Activated T-helper 17 cell treated with anti-CD3 and anti-CD28 coated beads, Interleukin-2, amount 50 U/mL, for 72 hours (primary cell): ENCODE data around the gene WDR18. TPM values are rescaled to one million over a fixed set of nuclear protein-coding genes. Genes with fewer than 3 reads are reported as not detected.
A peak's percentile ranks its signal among the peaks of the same experiment; 100 is the strongest.

ENCODE experiments used
- ATAC-seq: fragments of 150-1000 bp; cut with Tn5 transposase; replicated peaks from 2 replicates; pipeline ENCODE4 v1.10.0; 2021; ENCODE audit warnings: mild to moderate bottlenecking, moderate library complexity
- H3K27ac Mint-ChIP-seq: one replicate; pipeline ENCODE4 v1.8.0; 2022; ENCODE audit warnings: mixed read lengths
- H3K27me3 Mint-ChIP-seq: one replicate; pipeline ENCODE4 v1.8.0; 2022; ENCODE audit warnings: mixed read lengths
- H3K36me3 Mint-ChIP-seq: one replicate; pipeline ENCODE4 v1.8.0; 2022; ENCODE audit warnings: low read depth, mild to moderate bottlenecking, mixed read lengths
- H3K4me1 Mint-ChIP-seq: one replicate; pipeline ENCODE4 v1.8.0; 2022; ENCODE audit warnings: mixed read lengths
- H3K4me3 Mint-ChIP-seq: one replicate; pipeline ENCODE4 v1.8.0; 2022; ENCODE audit warnings: mild to moderate bottlenecking, mixed read lengths
- H3K9me3 Mint-ChIP-seq: one replicate; pipeline ENCODE4 v1.8.0; 2022; ENCODE audit warnings: mixed read lengths
- total RNA-seq, 2 donors: library from RNA; stranded (reverse); gene quantifications; one replicate each; pipeline ENCODE4 v1.2.3, GENCODE V29; 2022

Gene WDR18
- total RNA-seq, 2 donors from 2014 or later: 43.2 to 94.2 TPM

DNA sequence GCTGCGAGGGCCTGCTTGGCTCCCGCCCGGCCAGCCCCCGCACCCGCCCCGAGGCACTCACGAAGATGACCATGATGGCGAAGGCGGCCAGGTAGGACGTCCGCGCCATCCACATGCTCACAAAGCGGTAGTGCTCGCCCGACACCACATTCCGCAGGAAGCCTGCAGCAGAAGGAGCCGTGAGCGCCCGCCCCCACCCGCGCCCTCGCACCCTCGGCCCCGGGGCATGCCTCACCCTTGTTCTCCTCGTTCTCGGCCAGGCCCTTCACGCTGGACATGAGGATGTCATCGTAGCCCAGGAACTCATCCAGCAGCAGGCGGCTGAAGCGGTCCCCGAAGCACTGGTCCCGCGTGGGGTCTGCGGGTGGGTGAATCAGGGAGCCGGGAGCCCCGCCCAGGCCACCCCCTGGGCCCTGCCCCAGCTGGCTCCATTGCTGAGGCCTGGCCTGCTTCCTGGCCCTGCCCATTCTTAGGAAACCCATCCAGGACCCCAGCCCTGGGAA, 27.7 kb downstream of the WDR18 start:
- no peaks in the 10 kb centered on the region for H3K27me3 Mint-ChIP-seq
- no peaks in the 10 kb centered on the region for H3K4me1 Mint-ChIP-seq
- H3K36me3 Mint-ChIP-seq: no peaks in the 10 kb centered on the region
- no peak for ATAC-seq
- H3K27ac Mint-ChIP-seq: no peak overlapping the region
- H3K9me3 Mint-ChIP-seq: no peaks in the 10 kb centered on the region
- H3K4me3 Mint-ChIP-seq: no peak overlapping the region

DNA sequence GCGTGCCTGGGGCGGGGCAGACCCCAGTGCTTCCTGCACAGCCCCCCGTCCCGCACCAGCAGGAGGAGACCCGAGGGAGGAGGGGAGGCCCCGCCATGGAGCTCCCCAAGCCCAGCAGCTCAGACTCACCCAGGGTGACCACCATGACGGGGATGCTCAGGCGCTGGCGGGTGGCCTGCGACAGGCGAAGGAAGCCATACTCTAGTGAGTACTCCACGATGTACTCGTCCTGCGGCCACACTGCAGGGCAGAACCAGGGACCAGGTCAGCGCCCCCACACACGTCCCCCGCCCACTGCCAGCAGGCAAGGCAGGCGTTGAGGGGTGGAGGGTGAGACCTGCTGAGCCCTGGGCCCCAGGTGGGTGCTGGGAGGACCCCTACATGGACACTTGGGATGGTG, 28.2 kb downstream of the WDR18 start:
- no peak overlapping the region for H3K4me3 Mint-ChIP-seq
- H3K4me1 Mint-ChIP-seq: no peaks in the 10 kb centered on the region
- H3K27ac Mint-ChIP-seq: no peak overlapping the region
- no peaks in the 10 kb centered on the region for H3K36me3 Mint-ChIP-seq
- H3K9me3 Mint-ChIP-seq: no peaks in the 10 kb centered on the region
- no peak for ATAC-seq
- no peaks in the 10 kb centered on the region for H3K27me3 Mint-ChIP-seq

DNA sequence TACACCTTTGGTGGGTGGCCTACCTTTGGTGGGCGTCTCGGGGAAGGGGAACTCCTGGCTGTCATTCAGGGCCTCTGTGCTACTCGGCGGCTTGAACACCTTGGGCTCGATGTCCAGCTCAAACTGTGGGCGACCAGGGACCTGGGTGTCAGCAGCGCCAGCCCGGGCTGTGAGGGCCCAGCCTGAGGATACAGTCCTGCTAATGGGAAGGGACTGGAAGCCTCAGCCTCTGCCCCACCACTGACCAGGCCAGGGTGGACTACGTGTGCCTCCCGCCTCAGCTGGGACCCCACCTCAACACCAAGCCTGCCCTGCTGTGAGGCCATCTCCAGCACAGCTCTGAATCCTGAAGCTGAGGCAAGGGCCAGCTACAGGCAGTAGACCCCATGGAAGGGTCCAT, 29.1 kb downstream of the WDR18 start:
- H3K4me1 Mint-ChIP-seq: peaks cover 8% of the 10 kb centered on the region
- H3K27ac Mint-ChIP-seq: no peak overlapping the region
- no peak for ATAC-seq

DNA sequence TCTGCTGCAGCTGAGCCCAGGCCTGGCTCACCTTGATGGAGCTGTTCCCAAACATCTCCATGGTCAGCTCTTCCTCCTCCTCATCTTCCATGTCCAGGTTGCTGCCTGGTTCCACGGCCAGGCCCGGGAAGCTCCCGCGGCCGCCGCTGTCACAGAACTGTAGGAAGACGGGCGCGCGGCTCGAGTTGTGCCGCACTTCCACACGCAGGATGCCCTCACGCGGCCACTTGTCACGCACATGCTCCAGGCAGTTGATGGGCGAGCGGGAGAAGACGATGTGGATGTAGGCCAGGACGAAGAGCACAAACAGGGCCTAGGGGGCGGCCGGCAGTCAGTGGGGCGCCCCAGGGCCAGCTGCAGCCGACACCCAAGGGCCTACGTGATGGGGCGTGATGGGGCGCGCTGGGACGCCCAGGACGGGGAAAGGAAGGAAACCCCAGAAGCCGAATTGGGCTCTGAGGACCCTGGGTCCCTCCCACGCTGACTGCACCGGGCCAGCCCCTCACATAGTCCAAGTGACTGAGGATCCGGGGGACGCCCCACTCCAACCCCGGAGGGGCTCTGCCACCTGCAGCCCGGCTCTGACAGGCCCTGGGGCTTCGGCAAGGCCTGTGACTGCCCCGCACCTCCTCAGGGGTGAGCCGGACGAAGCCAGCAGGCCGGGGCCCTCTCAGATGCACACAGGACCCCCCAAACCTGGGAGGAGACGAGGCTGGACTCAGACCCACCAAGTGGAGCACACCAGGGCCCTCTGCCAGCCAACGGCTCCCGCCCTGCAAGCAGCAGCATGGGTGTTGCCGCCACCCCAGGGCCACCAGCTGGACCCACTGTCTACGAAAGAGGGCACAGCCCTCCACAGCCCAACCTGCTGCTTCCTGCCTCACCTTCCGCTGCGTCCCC, 30.3 kb downstream of the WDR18 start:
- no peaks in the 10 kb centered on the region for H3K9me3 Mint-ChIP-seq
- peaks cover 8% of the 10 kb centered on the region for H3K4me1 Mint-ChIP-seq
- ATAC-seq: no peak

More for the DNA sequence above, 29.1 kb downstream of the WDR18 start:
- Mint-ChIP-seq H3K9me3 (no peaks in the 10 kb centered on the region), H3K27me3 (no peaks in the 10 kb centered on the region), H3K36me3 (peaks cover under 1% of the 10 kb centered on the region), H3K4me3 (no peak overlapping the region)

DNA sequence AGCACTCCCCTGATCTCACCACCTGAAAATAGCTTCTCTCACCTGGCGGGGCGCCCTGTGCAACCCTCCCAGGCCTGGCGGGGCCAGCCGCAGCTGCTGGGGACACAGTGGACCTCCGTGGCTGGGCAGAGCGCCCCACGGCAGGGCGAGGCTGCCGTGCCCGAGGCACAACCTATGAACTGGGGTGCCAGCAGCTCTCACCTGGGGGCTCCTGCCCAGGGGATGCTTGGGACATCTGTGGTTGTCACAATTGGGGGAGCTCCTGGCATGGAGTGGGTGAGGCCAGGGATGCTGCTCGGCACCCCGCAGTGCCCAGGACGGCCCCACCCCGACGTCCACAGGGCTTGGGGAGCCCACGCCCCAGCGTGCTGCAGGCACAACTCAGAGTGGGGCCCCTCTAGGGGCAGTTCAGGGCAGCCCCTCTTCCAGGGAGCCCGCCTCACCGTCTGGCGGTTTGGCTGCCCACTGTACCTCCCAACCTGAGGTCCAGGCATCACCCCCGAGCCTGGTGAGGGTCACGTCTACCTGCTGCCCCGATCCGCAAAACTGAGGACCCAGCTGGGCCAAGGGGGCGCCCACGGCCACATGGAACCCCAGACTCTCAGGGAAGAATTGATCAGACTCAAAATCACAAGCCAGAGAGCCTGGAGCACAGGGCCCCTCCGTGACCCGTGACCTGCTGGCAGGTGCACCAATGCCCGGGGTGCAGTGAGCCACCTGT, 31.1 kb downstream of the WDR18 start:
- no peaks in the 10 kb centered on the region for H3K27me3 Mint-ChIP-seq
- peak overlapping the region; percentile 91 for H3K4me3 Mint-ChIP-seq
- H3K4me1 Mint-ChIP-seq: peaks cover 8% of the 10 kb centered on the region
- peaks cover 17% of the 10 kb centered on the region for H3K36me3 Mint-ChIP-seq
- no peak overlapping the region for H3K27ac Mint-ChIP-seq
- no peaks in the 10 kb centered on the region for H3K9me3 Mint-ChIP-seq
- no peak for ATAC-seq

More for the DNA sequence above, 30.3 kb downstream of the WDR18 start:
- H3K4me3 Mint-ChIP-seq: no peak overlapping the region
- H3K36me3 Mint-ChIP-seq: peaks cover 12% of the 10 kb centered on the region
- H3K27ac Mint-ChIP-seq: no peak overlapping the region
- H3K27me3 Mint-ChIP-seq: no peaks in the 10 kb centered on the region

DNA sequence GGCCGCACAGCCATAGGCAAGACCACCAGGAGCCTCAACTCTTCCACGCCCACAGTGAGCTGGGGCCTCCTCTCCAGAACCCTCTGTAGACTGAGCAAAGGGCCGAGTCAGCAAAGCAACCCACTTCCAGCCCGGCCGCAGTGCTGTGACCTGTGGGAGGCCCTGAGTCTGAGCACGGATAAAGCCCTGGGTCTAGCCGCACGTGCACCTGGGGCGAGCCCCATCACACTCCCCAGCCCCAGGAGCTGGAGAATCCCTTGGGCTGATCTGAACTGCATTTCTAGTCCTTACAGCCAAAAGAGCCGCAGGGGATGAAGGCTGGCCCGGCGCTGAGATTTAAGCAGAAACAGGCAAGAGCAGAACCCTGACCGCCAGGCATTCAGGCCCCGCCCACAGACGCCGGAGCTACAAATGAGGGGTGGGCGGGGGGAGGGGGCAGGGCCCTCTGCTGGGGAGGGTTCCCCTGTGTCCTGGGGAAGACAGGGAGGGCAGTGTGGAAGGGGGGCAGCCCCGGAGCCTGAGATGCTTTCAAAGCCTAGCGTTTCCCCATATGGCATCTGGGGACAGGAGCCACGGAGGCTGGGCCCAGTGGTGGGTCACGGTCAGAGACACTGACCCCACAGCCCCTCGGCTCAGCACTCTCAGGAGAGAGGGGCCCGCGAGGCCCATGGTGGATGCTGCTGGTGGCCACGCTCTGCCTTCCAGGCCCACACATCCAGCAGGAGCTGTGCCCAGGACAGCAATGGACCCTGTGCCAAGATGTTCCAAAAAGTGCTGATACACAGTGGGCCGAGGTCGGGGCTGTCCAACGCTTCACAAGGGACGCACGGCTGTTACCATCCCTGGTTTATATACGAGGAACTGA, 31.9 kb downstream of the WDR18 start:
- H3K9me3 Mint-ChIP-seq: no peaks in the 10 kb centered on the region
- peaks cover 8% of the 10 kb centered on the region for H3K4me1 Mint-ChIP-seq
- H3K36me3 Mint-ChIP-seq: peaks cover 22% of the 10 kb centered on the region
- peak; percentile 39 for ATAC-seq
- H3K27ac Mint-ChIP-seq: no peak overlapping the region
- H3K27me3 Mint-ChIP-seq: no peaks in the 10 kb centered on the region
- peak overlapping the region; percentile 91 for H3K4me3 Mint-ChIP-seq

DNA sequence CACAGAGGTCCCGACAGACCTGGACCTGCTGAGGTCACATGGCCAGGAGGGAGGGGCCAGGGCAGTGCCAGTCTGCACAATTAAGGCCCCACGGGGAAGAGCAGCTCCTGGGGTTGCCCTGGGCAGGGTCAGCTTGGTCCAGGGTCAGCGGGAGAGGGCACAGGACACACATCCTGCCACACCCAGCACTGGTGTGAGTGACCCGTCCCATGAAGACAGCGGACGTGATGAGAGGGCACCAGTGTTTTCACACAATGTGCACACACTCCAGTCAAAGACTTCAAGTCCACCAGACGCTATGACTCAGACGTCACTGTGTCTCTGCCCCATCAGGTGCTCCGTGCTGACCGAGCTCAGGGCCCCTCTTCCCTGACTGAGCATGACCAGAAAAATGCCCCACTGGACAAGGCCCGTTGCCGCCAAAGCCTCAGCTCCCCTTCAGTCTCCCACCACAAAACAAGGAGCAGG, 32.5 kb downstream of the WDR18 start:
- Mint-ChIP-seq H3K36me3 (peaks cover 28% of the 10 kb centered on the region), H3K4me3 (peak overlapping the region; percentile 91), H3K27ac (peak overlapping the region; percentile 90), H3K27me3 (no peaks in the 10 kb centered on the region), H3K9me3 (no peaks in the 10 kb centered on the region), H3K4me1 (peaks cover 14% of the 10 kb centered on the region)
- no peak for ATAC-seq

DNA sequence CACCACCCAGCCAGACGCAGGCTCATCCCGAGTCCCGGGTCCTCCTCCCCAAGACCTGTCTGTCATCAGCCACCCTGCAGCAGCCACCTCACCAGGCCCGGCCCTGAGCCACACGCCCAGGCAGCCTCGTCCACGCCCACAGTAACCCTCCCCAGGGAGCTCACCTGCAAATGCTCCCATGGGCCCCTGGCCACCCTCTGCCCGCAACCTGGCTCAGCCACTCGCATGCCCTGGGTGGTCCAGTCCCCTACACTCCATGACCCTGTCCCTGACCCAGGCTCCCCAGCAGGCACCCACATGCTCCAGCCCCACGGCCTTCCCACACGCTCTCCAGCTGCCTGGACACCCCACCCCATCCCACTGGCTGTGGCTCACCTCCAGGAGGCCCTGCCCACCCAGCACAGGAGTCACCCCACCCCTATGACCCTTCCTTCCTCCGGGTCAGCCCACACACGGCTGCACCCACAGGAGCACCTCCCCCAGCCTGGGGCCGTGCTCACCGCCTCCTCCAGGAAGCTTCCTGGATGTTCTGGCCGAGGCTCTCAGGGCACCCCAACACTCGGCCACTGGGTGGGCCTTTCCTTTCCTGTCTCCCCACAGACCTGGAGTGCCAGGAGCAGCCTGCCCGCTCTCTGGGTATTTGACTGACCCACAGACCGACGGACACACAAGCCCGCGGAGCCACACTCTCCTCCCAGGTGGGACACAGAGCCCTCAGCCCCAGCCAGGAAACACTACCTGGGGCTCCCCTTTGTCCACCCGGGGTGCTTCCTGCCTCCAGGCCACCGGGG, 33.2 kb downstream of the WDR18 start:
- Mint-ChIP-seq H3K27me3 (no peaks in the 10 kb centered on the region), H3K4me3 (peak overlapping the region; percentile 91), H3K27ac (peak overlapping the region; percentile 90), H3K4me1 (peaks cover 15% of the 10 kb centered on the region), H3K36me3 (peaks cover 30% of the 10 kb centered on the region), H3K9me3 (no peaks in the 10 kb centered on the region)
- ATAC-seq: no peak

DNA sequence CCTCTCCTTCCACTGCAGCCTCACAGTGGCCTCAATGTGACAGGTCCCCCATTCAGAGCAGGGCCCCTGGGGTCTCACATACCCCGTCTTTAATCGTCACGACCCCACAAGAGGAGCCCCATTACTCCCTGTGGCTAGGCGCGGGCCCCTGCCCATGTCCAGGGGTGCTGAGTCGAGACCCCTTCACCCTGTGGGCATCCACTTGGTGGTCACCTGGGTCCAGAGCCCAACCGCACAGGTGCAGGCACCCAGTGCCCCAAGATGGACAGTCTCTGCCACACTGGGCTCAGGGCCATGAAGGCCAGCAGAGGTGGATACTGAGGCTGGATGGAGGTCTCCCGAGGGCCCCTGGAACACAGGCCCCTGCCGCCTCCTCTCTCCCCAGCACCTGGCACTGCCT, 33.8 kb downstream of the WDR18 start:
- Mint-ChIP-seq H3K4me3 (peak overlapping the region; percentile 91), H3K9me3 (no peaks in the 10 kb centered on the region), H3K27me3 (no peaks in the 10 kb centered on the region), H3K4me1 (peaks cover 15% of the 10 kb centered on the region), H3K36me3 (peaks cover 30% of the 10 kb centered on the region), H3K27ac (peak overlapping the region; percentile 90)
- ATAC-seq: no peak

DNA sequence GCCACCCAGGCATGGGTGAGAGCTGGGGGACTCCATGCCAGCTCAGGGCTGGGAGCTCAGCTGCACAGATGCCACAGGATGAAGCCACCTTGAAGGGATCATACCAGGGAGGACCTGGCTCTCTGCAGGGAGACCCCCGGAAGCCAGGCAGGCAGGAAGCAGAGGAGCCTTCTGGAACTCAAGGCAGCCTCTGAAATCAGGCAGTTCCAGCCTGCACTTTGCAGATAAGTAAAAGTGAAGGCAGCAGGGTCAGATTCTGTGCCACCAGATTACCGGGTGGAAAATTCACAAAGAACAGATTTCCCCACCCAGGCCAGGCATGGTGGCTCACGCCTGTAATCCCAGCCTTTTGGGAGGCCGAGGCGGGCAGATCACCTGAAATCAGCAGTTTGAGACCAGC, 34.2 kb downstream of the WDR18 start:
- Mint-ChIP-seq H3K4me1 (peaks cover 15% of the 10 kb centered on the region), H3K36me3 (peaks cover 30% of the 10 kb centered on the region), H3K27ac (peak overlapping the region; percentile 25), H3K4me3 (peak overlapping the region; percentile 91), H3K9me3 (no peaks in the 10 kb centered on the region), H3K27me3 (no peaks in the 10 kb centered on the region)
- ATAC-seq: no peak

DNA sequence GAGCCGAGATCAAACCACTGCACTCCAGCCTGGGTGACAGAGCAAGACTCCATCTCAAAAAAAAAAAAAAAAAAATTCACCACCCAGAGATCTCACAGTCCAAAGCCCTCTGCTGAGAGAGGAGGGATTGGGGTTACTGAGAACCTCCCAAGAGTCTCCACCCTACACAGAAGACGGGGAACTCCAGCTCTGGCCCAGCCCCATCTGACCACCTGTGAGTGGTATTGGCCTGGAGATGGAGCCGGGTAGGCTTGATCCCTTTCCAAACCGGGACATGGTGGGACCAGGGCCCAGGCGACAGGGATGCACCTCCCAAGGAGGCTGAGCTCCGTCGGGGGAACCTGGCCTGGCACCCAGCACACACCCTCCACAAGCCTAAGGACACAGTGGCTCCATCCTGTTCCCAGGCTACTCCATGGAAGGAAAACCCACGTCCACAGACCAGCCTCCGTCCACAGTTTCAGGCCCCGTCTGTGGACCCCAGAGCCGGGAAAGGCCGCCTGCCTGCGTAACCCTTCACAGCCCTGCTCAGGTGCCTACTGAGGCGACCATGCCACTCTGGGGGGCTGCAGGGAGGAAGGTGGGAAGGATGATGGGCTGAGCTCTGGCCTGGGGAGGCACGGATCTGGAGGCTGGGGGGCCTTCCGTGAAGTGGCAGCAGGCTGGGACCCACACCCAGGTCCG, 34.9 kb downstream of the WDR18 start:
- peaks cover 15% of the 10 kb centered on the region for H3K4me1 Mint-ChIP-seq
- peak overlapping the region; percentile 25 for H3K27ac Mint-ChIP-seq
- ATAC-seq: no peak
- peaks cover 30% of the 10 kb centered on the region for H3K36me3 Mint-ChIP-seq
- peak overlapping the region; percentile 91 for H3K4me3 Mint-ChIP-seq
- H3K27me3 Mint-ChIP-seq: no peaks in the 10 kb centered on the region
- H3K9me3 Mint-ChIP-seq: no peaks in the 10 kb centered on the region

DNA sequence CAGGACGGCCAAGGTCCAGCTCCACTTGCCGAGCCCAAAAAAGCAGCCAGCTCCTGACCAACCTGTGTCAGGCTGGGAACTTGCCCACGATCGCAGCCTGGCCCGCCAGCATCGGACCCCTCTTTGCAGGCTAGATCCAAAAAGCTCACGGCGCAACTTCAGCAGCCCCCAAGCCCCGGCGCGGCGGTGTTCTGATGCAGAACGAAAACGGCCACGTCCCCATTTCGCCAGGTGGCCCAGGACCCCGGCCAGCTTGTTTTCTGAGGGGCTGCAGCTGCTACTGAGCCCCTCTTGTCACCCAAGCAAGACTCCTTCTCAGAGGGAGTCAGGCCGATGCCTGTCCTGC, 35.4 kb downstream of the WDR18 start:
- H3K9me3 Mint-ChIP-seq: no peaks in the 10 kb centered on the region
- H3K27ac Mint-ChIP-seq: peak overlapping the region; percentile 100
- no peaks in the 10 kb centered on the region for H3K27me3 Mint-ChIP-seq
- peaks cover 30% of the 10 kb centered on the region for H3K36me3 Mint-ChIP-seq
- H3K4me3 Mint-ChIP-seq: peak overlapping the region; percentile 91
- no peak for ATAC-seq
- H3K4me1 Mint-ChIP-seq: peaks cover 15% of the 10 kb centered on the region
